Peyer's patch (tissue), 4 donors: ENCODE results near the gene ACTL7A. TPM values are rescaled to one million over a fixed set of nuclear protein-coding genes. Genes with fewer than 3 reads are reported as not detected.

ENCODE experiments used
- DNase-seq, 3 donors: peaks; one replicate each; pipeline ENCODE4 v3.0.0-alpha.2; 2017 to 2019
- H3K27ac ChIP-seq, 4 donors: fragments of 200-600 bp; sonication (generic); one replicate each; pipeline ENCODE4 v1.5.1; 2016 to 2019
- H3K27me3 ChIP-seq, 2 donors: fragments of 200-600 bp; sonication (generic); one replicate each; pipeline ENCODE4 v1.5.1; 2019
- H3K36me3 ChIP-seq, 3 donors: fragments of 200-600 bp; sonication (generic); one replicate each; pipeline ENCODE4 v1.5.1; 2016 to 2019
- H3K4me1 ChIP-seq, 4 donors: fragments of 200-600 bp; sonication (generic); one replicate each; pipeline ENCODE4 v1.5.1; 2016 to 2019
- H3K4me3 ChIP-seq, 4 donors: fragments of 200-600 bp; sonication (generic); 1 replicate in 3 of 4; 2 replicates in 1 of 4; pipeline ENCODE4 v1.5.1; 2016 to 2019; ENCODE audit warnings: mild to moderate bottlenecking in 1 of 4
- H3K9me3 ChIP-seq, 4 donors: fragments of 200-600 bp; sonication (generic); one replicate each; pipeline ENCODE4 v1.5.1; 2016 to 2019; ENCODE audit warnings: mild to moderate bottlenecking in 1 of 4
- POLR2A ChIP-seq, 2 donors: fragments of 450-650 bp; IDR thresholded peaks; one replicate each; pipeline ENCODE4 v1.5.1; 2017; ENCODE audit warnings: antibody characterized with exemption in 2 of 2, mild to moderate bottlenecking in 2 of 2, moderate library complexity in 2 of 2
- small RNA-seq, 2 donors: library from RNA; depleted of rRNA; stranded (forward); fragments of <200 nt; gene quantifications; one replicate each; pipeline ENCODE3, GENCODE V24; 2016
- total RNA-seq, 4 donors: library from RNA; depleted of rRNA; stranded (reverse); fragments of >200 nt; gene quantifications; one replicate each; pipeline ENCODE4 v1.1.0, GENCODE V29; 2016
- TF ChIP-seq, protein P1 (sequence below), 6 experiments: fragments of 450-650 bp in 4 of 6; fragments of 200-600 bp in 2 of 6; sonication (generic) in 1 of 6; IDR thresholded peaks; one replicate each; pipeline ENCODE4 v1.5.1; 2017 to 2019; ENCODE audit warnings: antibody characterized with exemption in 6 of 6, mild to moderate bottlenecking in 3 of 6, moderate library complexity in 1 of 6

ACTL7A gene
- total RNA-seq, 4 donors from 2014 or later, result not detected

- Histone ChIP-seq H3K9me3 (no peaks in the 10 kb centered on the region), H3K27ac (no peak overlapping the region), H3K4me1 (no peaks in the 10 kb centered on the region), H3K36me3 (peaks cover 0 to 92% (median 0%) of the 10 kb centered on the region in 3 donors), H3K27me3 (no peaks in the 10 kb centered on the region), H3K4me3 (no peak overlapping the region)
- TF ChIP-seq, protein P1, sequence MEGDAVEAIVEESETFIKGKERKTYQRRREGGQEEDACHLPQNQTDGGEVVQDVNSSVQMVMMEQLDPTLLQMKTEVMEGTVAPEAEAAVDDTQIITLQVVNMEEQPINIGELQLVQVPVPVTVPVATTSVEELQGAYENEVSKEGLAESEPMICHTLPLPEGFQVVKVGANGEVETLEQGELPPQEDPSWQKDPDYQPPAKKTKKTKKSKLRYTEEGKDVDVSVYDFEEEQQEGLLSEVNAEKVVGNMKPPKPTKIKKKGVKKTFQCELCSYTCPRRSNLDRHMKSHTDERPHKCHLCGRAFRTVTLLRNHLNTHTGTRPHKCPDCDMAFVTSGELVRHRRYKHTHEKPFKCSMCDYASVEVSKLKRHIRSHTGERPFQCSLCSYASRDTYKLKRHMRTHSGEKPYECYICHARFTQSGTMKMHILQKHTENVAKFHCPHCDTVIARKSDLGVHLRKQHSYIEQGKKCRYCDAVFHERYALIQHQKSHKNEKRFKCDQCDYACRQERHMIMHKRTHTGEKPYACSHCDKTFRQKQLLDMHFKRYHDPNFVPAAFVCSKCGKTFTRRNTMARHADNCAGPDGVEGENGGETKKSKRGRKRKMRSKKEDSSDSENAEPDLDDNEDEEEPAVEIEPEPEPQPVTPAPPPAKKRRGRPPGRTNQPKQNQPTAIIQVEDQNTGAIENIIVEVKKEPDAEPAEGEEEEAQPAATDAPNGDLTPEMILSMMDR (IDR thresholded peaks at IDR 0.05), result no peak
- TF ChIP-seq POLR2A (IDR thresholded peaks at IDR 0.05), result no peak
- no peak for DNase-seq
Measured at GRCh38 chr9:108910914-108911313, 48.8 kb downstream of the ACTL7A start.

- TF ChIP-seq, protein P1 (IDR thresholded peaks at IDR 0.05), result no peak
- no peak for TF ChIP-seq POLR2A (IDR thresholded peaks at IDR 0.05)
- H3K9me3 ChIP-seq, result no peaks in the 10 kb centered on the region
- no peak overlapping the region for H3K4me3 ChIP-seq
- peaks cover 0 to 91% (median 0%) of the 10 kb centered on the region in 3 donors for H3K36me3 ChIP-seq
- no peak overlapping the region for H3K27ac ChIP-seq
- H3K27me3 ChIP-seq, result no peaks in the 10 kb centered on the region
- no peak for DNase-seq
- H3K4me1 ChIP-seq, result no peaks in the 10 kb centered on the region
Measured at GRCh38 chr9:108911820-108912219, 49.8 kb downstream of the ACTL7A start.

Small RNAs within 50 kb of the gene (small RNA-seq; reads per million reads assigned to genes)
- 0 reads per million in 2 donors for gene AL359692.1

Other genes starting within 250 kb of the ACTL7A start
- gene ACTL7B, start 6.3 kb upstream of the ACTL7A start, total RNA-seq, result not detected
- 10 to 100 TPM; 19.1 to 26.4 (median 22.9) TPM for gene ELP1, start 71.9 kb downstream of the ACTL7A start, total RNA-seq
- 10 to 100 TPM in 3 of 4 donors, 1 to 10 TPM in 1; 3.3 to 15.6 (median 11.2) TPM for gene ABITRAM, start 72.1 kb downstream of the ACTL7A start, total RNA-seq
- gene CTNNAL1, start 151.2 kb downstream of the ACTL7A start, total RNA-seq, result 10 to 100 TPM in 1 of 4 donors, 1 to 10 TPM in 3; 4.4 to 40.4 (median 6.2) TPM